ENCODE data around the gene GSTA1. TPM values are rescaled to one million over a fixed set of nuclear protein-coding genes. Genes with fewer than 3 reads are reported as not detected.
"Not testable (repeated sequence)": the region's sequence is repeated elsewhere in the genome, so short reads cannot be mapped to it uniquely, and the experiment has no call there.

Gene GSTA1
- polyA plus RNA-seq, 3 donors = not detected

GRCh38 chr6:52760105-52760765 lies 43.4 kb downstream of the GSTA1 start:
- H3K27ac Mint-ChIP-seq = no peak overlapping the region
- no peak for DNase-seq

DNA sequence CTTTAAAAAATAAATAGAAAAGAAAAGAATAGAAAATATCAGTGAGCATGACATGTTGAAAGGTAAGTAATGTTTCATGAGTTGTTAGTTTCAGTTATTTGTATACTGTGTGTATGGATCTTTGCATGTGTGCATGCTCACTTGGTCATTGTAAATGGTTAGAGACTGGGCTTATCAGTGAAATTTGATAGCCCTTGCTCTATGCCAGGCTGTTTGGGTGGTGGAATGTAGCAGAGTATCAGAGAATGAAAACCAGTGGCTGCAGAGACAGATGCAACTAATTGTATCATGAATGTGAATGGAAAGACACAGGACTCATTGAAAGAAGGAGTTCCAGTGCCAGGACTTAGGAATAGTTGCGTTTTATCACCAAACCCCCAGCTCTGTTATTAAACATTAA lies 44.5 kb downstream of the GSTA1 start:
- WGBS (ENCODE audit: insufficient coverage) = no CpG with 5 or more reads among the region's 1 CpG
- intact Hi-C loops (cut with micrococcal nuclease) = no loop called here
- Mint-ChIP-seq H3K4me3 (no peak overlapping the region), H3K4me1 (peaks cover 5% of the 10 kb centered on the region), H3K36me3 (no peaks in the 10 kb centered on the region), H3K27ac (no peak overlapping the region), H3K9me3 (peaks cover 0 to 2% (median 0%) of the 10 kb centered on the region in 7 donors), H3K27me3 (ENCODE audit: low read depth in 3 of 3) (peaks cover 2 to 4% (median 3%) of the 10 kb centered on the region in 3 donors)
- Histone ChIP-seq H3K9me3 (replicated peaks in 1 of 2; ENCODE audit: control insufficient read depth in 1 of 2, insufficient read depth in 1 of 2, low read length in 2 of 2) (peaks cover 0 to 2% of the 10 kb centered on the region in 2 donors), H3K4me3 (replicated peaks in 1 of 3; ENCODE audit: low read depth in 2 of 3, low read length in 3 of 3) (no peak overlapping the region), H3K79me2 (ENCODE audit: insufficient read depth, low read length) (no peaks in the 10 kb centered on the region), H3K36me3 (replicated peaks in 1 of 2; ENCODE audit: control insufficient read depth in 1 of 2, insufficient read depth in 2 of 2, low read length in 2 of 2) (no peaks in the 10 kb centered on the region), H3K9ac (ENCODE audit: insufficient read depth, low read length, poor library complexity, severe bottlenecking) (no peak overlapping the region), H3K4me1 (ENCODE audit: control insufficient read depth in 1 of 2, insufficient read depth in 2 of 2, low read length in 2 of 2) (no peaks in the 10 kb centered on the region), H4K20me1 (ENCODE audit: insufficient read depth, low read length) (no peaks in the 10 kb centered on the region), H3K27ac (ENCODE audit: low read depth in 1 of 2, low read length in 2 of 2) (no peak overlapping the region), H3K4me2 (replicated peaks; ENCODE audit: extremely low read depth, low read length, poor library complexity, severe bottlenecking) (no peak overlapping the region), H3K27me3 (ENCODE audit: control insufficient read depth in 2 of 2, insufficient read depth in 2 of 2, low read length in 2 of 2) (no peaks in the 10 kb centered on the region), H2AFZ (ENCODE audit: insufficient read depth, low read depth, low read length, poor library complexity, severe bottlenecking) (no peak overlapping the region)
- DNase-seq = no peak
- no peak for TF ChIP-seq CTCF (IDR thresholded peaks at IDR 0.05)

More at GRCh38 chr6:52760105-52760765, 43.4 kb downstream of the GSTA1 start:
- Histone ChIP-seq H3K79me2 (ENCODE audit: insufficient read depth, low read length) (no peaks in the 10 kb centered on the region), H4K20me1 (ENCODE audit: insufficient read depth, low read length) (no peaks in the 10 kb centered on the region), H3K4me1 (ENCODE audit: control insufficient read depth in 1 of 2, insufficient read depth in 2 of 2, low read length in 2 of 2) (no peaks in the 10 kb centered on the region), H3K4me3 (replicated peaks in 1 of 3; ENCODE audit: low read depth in 2 of 3, low read length in 3 of 3) (no peak overlapping the region), H3K27ac (ENCODE audit: low read depth in 1 of 2, low read length in 2 of 2) (no peak overlapping the region), H2AFZ (ENCODE audit: insufficient read depth, low read depth, low read length, poor library complexity, severe bottlenecking) (no peak overlapping the region), H3K9me3 (replicated peaks in 1 of 2; ENCODE audit: control insufficient read depth in 1 of 2, insufficient read depth in 1 of 2, low read length in 2 of 2) (no peaks in the 10 kb centered on the region), H3K36me3 (replicated peaks in 1 of 2; ENCODE audit: control insufficient read depth in 1 of 2, insufficient read depth in 2 of 2, low read length in 2 of 2) (no peaks in the 10 kb centered on the region), H3K9ac (ENCODE audit: insufficient read depth, low read length, poor library complexity, severe bottlenecking) (no peak overlapping the region), H3K4me2 (replicated peaks; ENCODE audit: extremely low read depth, low read length, poor library complexity, severe bottlenecking) (no peak overlapping the region), H3K27me3 (ENCODE audit: control insufficient read depth in 2 of 2, insufficient read depth in 2 of 2, low read length in 2 of 2) (no peaks in the 10 kb centered on the region)
- peaks cover 1 to 4% (median 3%) of the 10 kb centered on the region in 3 donors for H3K27me3 Mint-ChIP-seq (ENCODE audit: low read depth in 3 of 3)
- H3K9me3 Mint-ChIP-seq = peaks cover 0 to 2% (median 0%) of the 10 kb centered on the region in 7 donors
- H3K4me3 Mint-ChIP-seq = no peak overlapping the region
- no peak for TF ChIP-seq CTCF (IDR thresholded peaks at IDR 0.05)
- 100% methylated on average over 1 of the region's 6 CpGs for WGBS (ENCODE audit: insufficient coverage)
- intact Hi-C loops (cut with micrococcal nuclease) = no loop called here
- no peaks in the 10 kb centered on the region for H3K36me3 Mint-ChIP-seq
- H3K4me1 Mint-ChIP-seq = peaks cover 5% of the 10 kb centered on the region

DNA sequence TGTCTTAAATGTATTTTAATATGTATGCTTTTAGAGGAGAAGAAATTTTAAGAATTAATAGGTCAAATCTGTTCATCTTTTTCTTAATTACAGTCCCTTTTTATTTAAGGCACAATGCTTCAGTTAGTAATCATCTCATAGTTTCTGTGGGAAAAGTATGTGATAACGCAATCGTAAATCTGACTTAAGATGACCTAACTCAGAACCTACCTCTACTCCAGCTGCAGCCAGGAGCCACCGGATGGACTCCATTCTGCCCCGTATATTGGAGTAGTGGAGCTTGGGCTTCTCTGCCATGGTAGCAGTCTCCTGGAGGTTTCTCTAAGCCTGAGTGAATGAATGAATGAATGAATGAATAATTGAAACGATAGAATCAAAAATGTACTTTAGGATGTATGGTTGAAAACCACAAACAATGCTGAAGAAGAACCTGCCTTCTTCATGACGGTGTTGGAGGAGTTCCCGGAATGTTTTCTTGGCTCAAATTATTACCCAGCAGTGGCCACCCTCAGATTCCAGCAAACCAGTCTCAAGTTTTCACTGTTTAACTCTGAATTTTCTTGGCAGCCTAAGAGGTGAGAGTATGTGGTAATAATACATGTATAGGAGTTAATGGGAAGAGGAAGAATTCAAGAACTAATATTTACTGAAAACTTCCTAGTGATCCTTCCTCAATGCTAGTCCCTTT lies 45.8 kb downstream of the GSTA1 start:
- H3K9me3 ChIP-seq (replicated peaks in 1 of 2; ENCODE audit: control insufficient read depth in 1 of 2, insufficient read depth in 1 of 2, low read length in 2 of 2) = not testable (repeated sequence)

More for the DNA sequence above, 45.8 kb downstream of the GSTA1 start:
- H3K27me3 Mint-ChIP-seq (ENCODE audit: low read depth in 3 of 3); H3K36me3 Mint-ChIP-seq; H3K36me3 ChIP-seq (replicated peaks in 1 of 2; ENCODE audit: control insufficient read depth in 1 of 2, insufficient read depth in 2 of 2, low read length in 2 of 2); H3K9me3 Mint-ChIP-seq; H4K20me1 ChIP-seq (ENCODE audit: insufficient read depth, low read length); H3K27ac Mint-ChIP-seq; H2AFZ ChIP-seq (ENCODE audit: insufficient read depth, low read depth, low read length, poor library complexity, severe bottlenecking); H3K4me2 ChIP-seq (replicated peaks; ENCODE audit: extremely low read depth, low read length, poor library complexity, severe bottlenecking); H3K4me1 ChIP-seq (ENCODE audit: control insufficient read depth in 1 of 2, insufficient read depth in 2 of 2, low read length in 2 of 2); intact Hi-C loops (cut with micrococcal nuclease); H3K27ac ChIP-seq (ENCODE audit: low read depth in 1 of 2, low read length in 2 of 2); H3K4me1 Mint-ChIP-seq; H3K9ac ChIP-seq (ENCODE audit: insufficient read depth, low read length, poor library complexity, severe bottlenecking); DNase-seq; H3K4me3 ChIP-seq (replicated peaks in 1 of 3; ENCODE audit: low read depth in 2 of 3, low read length in 3 of 3); H3K27me3 ChIP-seq (ENCODE audit: control insufficient read depth in 2 of 2, insufficient read depth in 2 of 2, low read length in 2 of 2); H3K4me3 Mint-ChIP-seq; H3K79me2 ChIP-seq (ENCODE audit: insufficient read depth, low read length): not testable (repeated sequence)
- WGBS (ENCODE audit: insufficient coverage) = no CpG with 5 or more reads among the region's 7 CpGs
